ENCODE data around the gene SAMD13. TPM values are rescaled to one million over a fixed set of nuclear protein-coding genes. Genes with fewer than 3 reads are reported as not detected.
A peak's percentile ranks its signal among the peaks of the same experiment; 100 is the strongest.
"Not testable (repeated sequence)": the region's sequence is repeated elsewhere in the genome, so short reads cannot be mapped to it uniquely, and the experiment has no call there.

The SAMD13 gene
- total RNA-seq, 1 experiment from 2014 or later = 0.93 TPM

DNA sequence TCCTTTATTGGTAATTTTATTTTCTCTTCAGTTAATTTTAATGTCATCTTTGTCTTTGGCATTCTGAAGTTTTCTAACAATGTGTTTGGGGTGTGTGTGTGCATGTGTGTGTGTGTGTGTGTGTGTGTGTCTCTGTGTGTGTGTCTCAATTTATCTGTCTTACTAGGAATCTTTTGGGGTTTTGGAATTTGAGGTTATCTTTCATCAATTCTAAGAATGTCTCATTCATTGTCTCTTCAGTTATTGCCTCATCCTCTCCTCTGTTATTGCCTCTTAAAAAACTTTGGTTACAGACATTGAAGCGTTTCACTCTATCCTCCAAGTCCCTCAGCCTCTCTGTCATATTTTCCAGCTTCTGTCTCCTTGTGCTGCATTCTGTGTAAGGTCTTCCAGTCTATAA lies 18.1 kb upstream of the SAMD13 start:
- no peak for DNase-seq (ENCODE audit: low spot score)

DNA sequence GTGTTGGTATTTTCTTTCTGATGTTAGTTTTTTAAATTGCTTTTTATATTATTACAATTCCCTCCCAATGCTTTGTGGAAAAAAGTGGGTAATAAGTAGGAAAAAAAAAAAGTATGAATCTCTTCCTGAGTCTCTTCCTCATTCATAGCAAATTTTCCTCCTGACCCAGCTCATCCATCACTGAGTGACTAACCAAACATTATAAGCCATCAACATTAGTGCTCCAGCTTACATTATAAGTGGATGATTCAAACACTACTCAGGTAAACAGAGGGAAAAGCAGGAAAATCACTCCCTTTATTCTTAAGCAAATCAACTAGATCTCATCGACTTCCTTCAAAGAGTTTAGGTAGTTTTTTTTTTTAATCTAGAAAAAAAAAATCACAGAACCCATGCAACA lies 15.4 kb upstream of the SAMD13 start:
- DNase-seq (ENCODE audit: low spot score) = peak; percentile 18

DNA sequence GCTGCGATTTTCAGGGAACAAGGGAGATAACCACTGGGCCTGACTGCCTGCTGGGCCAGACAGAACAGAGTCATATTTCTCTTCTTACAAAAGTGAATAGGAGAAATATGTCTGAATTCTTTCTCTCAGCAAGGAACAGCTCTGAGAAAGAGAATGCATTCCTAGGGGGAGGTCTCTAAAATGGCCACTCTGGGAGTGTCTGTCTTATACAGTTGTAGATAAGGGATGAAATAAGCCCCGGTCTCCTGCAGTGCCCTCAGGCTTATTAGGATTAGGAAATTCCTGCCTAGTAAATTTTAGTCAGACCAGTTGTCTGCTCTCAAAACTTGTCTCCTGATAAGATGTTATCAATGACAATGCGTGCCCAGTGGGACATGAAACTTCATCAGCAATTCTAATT lies 14.1 kb upstream of the SAMD13 start:
- not testable (repeated sequence) for DNase-seq (ENCODE audit: low spot score)

DNA sequence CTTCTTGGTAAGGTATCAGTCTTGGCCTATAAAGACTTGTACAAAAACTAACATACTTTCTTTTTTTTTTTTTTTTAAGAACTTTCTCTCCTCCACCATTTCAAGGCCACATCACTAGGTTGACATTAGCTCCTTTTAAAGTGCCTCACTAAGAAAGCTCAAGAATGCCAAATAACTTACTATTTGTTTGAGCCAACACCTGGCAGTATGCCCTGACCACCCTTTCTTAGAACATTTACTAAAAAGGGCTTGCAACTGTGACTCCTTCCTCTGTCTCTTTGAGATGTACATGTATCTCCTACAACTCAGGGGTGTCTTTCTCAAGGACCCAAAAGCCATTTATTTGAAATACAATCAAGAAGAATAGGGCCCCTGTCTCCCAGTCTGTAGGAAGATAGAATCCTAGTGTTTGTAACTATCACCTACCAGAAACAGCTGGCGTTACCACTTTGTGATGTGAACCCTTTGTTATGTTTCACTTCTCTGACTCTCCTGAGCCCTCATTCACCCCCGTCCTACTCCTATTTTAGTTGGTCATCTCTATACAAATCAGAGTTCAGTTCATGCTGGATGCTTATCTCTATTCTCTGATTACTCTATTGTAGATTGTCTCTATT lies 12.2 kb upstream of the SAMD13 start:
- DNase-seq (ENCODE audit: low spot score) = no peak

DNA sequence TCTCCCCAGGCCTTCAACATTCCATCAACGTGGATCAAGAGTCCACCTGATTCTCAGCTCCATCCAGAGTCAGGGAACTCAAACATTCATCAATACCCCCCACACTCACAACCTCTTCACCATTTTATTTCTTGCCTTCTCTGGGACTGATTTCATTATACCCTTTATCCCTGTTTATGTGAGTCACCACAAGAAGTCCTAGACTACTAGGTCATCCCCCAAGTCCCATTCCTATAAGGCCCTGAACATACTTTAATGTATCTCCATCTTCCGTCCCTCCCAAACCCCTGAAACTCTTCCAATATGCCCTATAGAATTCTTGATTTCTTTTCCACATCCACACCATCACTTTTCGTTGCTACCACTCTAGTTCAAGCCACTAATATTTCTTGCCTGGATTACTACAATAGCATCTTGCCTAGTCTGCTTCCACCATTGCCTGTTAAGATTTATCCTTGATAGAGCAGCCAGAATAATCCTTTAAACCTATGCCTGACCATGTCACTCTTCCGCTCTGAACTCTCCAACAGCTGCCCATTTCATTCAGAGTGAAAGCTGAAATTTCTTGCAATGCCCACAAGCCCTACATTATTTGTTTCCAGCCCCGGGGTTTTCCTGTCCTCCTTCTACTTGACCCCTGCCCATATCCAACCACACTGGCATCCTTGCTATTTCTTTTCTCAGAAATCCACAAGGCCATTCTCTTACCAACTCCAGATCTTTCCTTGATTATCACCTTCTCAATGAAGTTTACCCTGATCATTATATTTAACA lies 9.4 kb upstream of the SAMD13 start:
- no peak for DNase-seq (ENCODE audit: low spot score)

DNA sequence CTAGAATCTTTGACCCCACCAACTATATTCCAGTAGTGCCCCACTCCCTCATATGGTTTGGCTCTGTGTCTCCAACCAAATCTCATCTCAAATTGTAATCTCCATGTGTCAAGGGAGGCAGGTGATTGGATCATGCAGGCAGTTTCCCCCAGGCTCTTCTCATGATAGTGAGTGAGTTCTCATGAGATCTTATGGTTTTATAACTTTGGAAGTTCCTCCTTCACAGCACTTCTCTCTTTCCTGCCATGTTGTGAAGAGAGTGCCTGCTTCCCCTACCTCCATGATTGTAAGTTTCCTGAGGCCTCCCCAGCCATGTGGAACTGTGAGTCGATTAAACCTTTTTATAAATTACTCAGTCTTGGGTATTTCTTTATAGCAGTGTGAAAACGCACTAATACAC lies 7.7 kb upstream of the SAMD13 start:
- DNase-seq (ENCODE audit: low spot score) = no peak

DNA sequence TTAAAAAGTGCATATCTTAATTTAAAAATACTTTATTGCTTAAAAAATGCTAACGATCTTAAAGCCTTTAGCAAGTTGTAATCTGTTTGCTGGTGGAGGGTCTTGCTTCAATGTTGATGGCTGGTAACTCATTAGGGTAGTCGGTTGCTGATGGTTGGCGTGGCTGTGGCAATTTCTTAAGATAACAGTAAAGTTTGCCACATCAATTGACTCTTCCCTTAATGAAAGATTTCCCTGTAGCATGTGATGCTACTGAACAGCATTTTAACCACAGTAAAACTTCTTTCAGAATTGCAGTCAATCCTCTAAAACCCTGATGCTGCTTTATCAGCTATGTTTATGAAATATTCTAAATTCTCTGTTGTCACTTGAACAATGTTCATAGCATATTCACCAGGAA lies 6.8 kb upstream of the SAMD13 start:
- no peak for DNase-seq (ENCODE audit: low spot score)

DNA sequence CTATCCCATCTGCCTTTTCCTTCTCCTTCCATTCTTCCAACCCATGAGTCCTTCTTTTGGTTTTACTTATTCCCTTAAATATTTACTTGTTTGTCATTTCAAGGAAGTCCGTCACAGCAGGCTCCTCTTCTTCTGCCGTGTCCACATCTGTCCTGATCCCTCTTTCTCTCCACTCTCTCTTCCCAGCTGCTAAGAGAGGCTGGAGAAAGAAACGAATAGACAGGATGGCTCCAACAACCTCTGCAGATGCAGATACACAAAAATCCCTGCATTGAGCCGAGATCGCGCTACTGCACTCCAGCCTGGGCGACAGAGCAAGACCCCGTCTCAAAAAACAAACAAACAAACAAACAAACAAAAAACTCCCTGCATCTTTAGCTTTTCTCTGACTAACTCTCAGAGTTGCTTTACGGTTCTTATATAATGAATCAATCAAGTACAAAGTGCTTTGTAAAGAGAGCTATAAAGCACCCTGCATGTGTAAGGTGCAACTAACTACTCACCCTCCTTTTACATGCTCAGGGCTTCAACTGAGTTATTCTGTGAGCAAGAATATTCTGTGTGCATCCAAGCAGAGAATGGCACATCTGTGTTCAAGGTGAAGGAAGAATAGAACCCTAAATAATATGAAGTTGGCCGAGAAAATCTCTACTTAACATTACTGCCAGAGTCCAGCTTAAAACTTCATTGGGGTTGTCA lies 3.8 kb upstream of the SAMD13 start:
- DNase-seq (ENCODE audit: low spot score) = no peak

DNA sequence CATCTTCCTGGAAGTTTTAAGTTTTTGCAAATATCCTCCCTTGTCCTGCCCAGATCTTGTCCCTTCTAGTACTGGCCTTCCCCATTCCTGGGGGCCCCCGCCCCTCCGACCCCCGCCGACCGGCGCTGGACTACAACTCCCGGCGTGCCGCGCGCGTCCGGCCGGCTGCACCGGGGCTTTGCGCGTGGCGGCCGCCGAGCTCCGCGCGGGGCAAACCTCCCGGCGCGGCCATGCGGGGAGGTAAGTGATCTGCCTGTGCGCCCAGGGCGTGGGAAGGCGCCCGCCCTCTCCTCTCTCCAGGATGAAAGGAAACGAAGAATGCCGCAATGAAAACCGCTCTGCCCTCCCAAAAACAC lies 3.2 kb upstream of the SAMD13 start:
- DNase-seq (ENCODE audit: low spot score) = no peak

DNA sequence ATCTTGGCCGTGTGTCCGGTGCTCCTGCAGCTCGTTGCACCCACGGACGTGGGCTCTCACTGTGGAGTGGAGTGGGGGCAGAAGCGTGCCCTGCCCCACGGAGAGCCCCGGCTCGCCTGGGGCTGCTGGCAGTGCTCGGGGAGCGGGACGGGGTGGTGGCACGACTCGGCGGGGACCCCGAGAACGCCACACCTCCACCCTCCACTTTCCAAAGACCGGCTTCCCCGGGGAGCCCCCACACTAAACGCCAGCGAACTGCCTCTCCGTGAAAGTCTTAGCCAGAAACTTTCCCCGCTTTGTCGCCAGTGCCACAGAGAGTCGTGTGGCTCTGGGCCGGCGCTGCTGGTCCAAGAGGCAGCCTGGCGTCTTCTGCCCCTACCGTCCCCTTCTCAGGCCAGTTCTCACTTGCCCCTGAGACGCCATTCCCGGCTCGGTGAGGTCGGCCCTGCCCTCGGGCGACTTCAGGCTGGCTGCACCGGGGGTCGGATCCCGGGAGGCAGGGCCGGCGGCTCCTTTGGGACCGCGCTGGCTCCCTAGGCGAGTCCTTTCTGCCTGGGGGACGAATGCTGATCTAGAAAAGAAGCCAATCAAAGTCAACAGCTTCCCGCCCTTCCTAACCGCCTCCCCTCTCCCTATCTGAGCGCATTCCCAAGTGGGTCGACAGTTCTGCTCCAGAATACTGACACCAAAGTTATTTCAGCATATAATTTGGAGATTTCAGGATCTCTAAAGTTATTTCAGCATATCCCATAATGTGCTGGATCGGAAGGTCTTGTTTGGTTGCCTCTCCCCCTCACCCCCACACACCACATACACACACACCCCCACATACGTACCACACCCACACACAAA lies 2.6 kb upstream of the SAMD13 start:
- DNase-seq (ENCODE audit: low spot score) = peak; percentile 1

DNA sequence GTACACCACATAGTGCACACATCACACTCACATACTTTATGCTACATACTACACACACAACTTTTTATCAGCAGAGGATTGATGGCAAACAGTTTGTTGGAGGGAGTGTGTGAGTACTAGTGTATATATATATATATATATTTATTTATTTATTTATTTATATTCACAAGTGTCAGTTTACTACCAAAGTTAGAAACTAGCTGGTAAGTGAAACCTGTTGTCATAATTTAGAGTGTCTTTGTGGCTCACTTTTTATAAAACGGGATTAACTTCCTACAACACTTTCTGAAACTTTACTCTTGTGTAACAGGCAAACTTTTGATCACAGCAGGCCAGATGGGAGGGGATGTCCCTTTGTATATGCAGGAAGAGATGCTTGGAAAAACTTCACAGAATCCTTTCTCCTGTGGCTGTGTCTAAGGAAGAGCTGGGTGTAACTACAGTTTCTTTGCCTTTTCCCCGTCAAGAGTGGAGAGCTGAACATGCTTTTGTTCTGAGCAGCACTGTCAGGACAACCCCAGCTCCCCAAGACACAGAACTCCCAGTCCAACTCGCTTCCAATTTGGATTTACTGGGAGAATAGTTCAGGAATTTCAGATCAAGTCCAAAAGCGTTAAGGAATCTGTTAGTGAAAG lies 1.9 kb upstream of the SAMD13 start:
- DNase-seq (ENCODE audit: low spot score) = no peak

DNA sequence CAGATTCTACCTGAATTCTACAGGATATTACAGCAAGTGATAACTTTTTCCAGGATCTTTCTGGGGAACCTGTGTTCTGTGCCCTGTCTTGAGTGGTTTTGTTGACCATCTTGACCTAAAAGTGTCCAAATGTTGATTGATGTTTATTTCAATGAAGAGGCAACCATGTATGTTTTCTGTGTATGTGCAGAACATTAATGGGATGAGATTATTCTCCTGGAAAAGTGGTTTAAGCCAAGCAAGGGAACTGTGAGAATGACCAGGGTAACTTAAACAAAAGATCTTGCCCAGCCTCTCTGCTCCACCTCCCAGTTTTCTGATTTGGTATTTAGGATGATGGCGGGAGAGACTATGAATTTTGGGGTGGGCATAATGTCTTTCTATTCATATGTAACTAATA lies 1.0 kb upstream of the SAMD13 start:
- DNase-seq (ENCODE audit: low spot score) = no peak

DNA sequence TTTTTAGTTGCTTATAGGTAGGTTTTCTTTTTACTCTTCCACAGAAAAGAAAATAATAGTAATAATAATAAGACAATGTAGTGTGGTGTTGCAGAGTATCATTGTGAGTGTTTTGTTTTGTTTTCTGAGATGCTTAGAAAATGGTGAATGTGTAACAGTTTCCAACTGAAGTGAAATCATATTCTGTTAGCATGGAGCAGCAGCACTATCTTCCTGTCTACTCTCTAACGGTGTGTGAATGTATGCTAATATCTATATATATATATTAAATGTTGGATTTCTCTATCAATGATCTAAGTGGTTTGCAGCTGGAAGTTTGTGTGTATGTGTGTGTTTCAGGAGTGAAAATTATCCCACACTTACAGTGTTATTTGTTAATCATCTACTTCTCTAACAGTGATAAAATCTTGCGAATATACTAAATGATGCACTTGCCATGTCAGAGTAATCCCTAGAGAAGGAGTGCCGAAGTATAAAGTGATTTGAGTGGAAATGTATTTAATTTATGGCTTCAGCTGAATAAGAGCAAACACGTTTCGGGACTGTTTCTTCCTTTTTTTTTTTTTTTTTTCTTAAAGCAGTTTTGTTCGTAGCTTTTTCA lies 377 bp downstream of the SAMD13 start:
- DNase-seq (ENCODE audit: low spot score) = no peak

DNA sequence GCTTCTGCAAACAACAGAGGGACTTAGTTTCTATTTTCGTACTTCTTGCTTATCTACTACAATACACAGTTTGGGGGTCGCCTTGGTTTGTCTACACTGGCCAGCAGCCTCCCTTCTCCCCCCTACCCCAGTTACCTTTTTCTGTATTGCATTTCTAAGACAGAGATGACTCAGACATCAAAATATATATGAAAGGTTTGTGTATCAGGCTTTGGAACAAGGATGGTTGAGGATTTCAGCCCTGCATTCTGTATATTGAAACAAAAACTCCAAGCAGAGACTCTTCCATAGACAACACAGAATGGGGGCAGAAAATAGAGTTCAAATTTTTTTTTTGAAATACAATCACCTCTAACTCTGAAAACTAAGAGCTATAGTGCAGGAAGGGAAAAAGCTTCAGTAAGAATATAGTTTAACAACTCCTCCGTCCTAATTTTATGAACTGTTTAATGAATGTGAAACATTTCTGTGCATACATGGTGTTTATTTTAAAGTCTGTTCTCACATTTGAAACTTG lies 1.9 kb downstream of the SAMD13 start:
- no peak for DNase-seq (ENCODE audit: low spot score)

DNA sequence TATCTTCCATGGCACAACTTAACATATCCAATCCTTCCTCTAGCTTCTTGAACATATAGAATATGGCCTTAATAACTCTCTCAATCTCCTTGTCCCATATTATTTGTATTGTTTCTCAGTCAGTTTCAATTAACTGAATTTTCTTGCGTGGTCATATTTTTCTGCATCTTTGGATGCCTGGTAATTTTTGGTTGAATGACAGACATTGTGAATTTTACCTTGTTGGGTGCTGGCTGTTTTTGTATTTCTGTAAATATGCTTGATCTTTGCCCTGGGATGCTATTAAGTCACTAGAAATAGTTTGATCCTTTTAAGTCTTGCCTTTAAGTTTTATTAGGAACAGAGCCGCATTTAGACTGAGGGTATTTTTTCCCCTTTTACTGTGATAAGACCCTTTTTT lies 5.9 kb downstream of the SAMD13 start:
- DNase-seq (ENCODE audit: low spot score) = no peak

DNA sequence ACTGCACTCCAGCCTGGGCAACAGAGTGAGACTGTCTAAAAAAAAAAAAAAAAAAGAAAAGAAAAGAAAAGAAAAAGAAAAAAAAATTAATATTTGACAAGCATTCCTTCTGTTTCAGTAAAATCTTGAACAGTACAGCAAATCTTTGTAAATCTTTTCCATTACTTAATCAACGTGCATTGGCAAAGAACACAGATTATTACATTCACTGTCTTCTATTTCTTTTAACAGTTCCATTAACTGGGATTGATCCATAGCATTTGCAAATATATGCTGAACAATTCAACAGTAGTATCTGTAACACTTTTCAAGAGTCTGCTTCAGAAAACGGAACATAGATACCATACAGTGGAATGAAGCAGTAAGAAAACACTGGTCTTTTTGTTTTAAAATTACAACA lies 9.8 kb downstream of the SAMD13 start:
- DNase-seq (ENCODE audit: low spot score) = no peak

DNA sequence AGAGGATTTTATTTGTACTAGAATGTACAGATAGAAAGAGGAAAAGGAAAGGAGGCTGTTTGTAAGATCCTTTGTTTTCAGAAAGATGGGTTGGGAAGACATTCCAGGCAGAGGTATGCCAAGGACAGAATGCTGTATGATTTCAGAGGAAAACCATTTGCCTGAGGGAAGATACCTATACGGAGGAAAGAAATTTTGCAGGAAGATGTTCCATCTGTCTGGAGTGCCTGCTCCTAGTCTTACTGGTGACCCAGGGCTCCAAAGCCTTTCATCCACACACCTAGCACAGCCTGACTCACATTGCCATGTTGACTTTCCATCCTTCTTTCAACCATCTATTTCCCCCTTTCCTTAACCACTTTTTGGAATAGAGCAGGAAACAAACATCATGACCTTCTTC lies 18.2 kb downstream of the SAMD13 start:
- no peak for DNase-seq (ENCODE audit: low spot score)

DNA sequence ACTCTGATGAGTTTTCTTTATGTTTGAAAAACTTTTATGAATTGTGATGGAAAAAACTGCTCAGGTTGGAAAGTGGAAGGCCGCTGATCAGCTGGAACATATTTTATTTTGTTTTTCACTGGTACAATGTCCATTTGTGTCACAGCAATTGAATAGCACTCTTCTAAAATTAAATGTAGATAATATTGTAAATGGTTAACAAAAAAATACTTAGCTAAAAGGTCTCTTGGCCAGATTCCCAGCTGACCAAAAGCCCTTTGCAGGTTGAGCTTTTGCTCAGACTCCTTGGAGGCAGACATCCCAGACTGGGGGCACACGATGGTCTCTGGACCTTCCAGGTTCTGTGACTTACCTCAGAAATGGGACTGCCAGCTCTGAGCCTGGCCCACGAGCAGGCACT lies 26.3 kb downstream of the SAMD13 start:
- no peak for DNase-seq (ENCODE audit: low spot score)

DNA sequence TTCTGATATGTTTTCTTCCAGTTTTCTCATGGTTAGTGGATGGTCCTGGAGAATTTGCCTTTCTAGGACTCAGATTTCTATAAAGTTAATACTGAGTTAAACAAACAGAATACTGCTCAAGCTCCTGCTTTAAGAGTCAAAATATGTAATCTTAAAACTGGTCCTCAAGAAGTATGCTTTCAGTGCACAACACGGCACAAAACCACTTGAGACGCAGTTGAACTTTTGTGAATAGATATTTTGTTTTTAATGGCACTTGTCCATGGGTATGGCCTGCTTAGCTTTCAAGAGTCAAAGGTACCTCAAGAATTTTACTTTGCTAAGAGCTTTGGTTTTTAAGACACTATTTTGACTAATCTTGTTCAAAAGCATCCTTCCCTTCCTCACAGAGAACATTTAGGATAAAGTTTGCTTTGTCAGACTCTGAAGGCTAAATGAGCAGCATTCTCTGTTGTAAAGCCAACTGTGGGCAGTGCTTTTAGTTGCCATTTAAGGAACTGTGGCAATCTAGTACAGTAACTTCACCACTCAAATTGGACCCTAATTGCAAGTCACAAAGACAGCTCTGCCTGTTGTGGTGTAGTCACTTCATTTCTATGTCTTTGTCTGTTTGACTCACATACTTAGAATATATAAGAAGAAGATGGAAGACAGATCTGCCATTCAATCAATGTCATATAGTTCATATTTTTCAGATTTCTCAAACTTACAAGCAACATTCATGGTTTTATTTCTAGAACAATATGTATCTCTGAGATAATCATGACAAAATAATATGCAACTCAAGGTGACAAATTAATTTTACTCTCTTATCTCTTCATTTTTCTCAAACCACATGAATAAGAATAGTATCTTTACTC lies 28.8 kb downstream of the SAMD13 start:
- DNase-seq (ENCODE audit: low spot score) = no peak

DNA sequence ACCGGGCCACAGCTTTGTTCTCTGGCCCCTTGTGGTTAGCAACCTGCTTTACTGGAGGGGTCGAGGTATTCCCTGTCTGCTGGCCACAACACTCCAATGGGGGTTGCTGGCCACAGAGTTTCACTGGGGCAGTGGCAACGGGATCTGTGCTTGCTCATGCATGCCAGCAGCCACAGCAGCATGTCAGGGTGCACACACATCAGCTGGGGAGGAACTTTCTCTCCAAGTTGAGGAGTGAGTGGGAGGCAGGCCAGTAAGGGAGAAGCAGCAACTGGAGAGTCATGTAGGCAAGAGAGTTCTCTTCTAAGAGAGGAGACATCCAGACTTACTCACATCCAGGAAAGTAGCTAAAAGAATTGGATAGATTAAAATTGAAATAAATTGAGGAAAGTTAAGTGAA lies 38.0 kb downstream of the SAMD13 start:
- no peak for DNase-seq (ENCODE audit: low spot score)
